Measurements from ENCODE around the gene RAD51AP1. TPM values are rescaled to one million over a fixed set of nuclear protein-coding genes. Genes with fewer than 3 reads are reported as not detected.
A peak's percentile ranks its signal among the peaks of the same experiment; 100 is the strongest.

The RAD51AP1 gene
- total RNA-seq, 1 experiment from 2014 or later, result 45.2 TPM

DNA sequence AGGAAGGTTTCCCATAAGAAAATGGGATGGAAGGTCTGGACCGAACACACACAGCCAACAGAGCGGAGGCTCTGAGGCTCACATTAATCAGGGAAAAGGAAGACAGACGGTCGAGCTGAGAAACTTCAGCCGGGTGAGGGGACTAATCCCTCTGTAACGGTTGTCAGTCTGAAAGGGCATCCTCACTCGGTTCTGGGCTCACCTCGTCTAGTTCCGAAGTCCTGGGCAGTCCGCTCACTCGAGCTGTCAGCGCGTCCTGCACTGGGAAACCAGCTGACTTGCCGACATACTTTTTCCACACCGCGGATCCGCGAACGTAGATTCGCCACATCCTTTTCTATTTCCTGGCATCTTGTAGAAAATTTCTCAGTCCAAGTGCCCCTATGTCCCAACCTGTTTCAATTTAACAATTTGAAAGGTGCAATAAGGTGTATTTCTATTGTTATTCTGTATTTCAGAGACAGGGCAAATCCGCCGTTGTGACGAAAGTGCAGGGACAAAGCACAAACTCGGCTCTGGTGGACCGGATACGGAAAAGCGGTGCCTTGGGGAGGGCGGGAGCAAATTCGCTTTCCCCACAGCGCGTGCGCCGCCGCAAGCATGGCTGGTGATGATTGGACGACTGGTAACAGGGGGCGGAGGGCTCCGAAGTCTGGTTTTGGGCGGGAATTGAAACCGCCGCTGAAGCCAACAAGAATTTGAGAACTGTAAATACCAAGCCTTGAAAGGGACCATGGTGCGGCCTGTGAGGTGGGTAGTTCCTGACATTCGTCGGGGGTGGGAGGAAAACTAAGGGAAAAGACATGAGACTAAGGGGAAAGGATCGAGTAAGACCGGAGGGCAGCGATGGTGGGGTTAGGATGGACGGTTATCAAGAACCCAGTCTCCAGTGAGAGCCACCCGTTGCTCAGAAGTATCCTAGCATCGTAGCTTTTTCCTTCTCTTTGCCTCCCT lies at the start of gene RAD51AP1 (continued):
- TF ChIP-seq, protein P1, sequence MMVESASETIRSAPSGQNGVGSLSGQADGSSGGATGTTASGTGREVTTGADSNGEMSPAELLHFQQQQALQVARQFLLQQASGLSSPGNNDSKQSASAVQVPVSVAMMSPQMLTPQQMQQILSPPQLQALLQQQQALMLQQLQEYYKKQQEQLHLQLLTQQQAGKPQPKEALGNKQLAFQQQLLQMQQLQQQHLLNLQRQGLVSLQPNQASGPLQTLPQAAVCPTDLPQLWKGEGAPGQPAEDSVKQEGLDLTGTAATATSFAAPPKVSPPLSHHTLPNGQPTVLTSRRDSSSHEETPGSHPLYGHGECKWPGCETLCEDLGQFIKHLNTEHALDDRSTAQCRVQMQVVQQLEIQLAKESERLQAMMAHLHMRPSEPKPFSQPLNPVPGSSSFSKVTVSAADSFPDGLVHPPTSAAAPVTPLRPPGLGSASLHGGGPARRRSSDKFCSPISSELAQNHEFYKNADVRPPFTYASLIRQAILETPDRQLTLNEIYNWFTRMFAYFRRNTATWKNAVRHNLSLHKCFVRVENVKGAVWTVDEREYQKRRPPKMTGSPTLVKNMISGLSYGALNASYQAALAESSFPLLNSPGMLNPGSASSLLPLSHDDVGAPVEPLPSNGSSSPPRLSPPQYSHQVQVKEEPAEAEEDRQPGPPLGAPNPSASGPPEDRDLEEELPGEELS (CRISPR knock-in tag; IDR thresholded peaks at IDR 0.05), result no peak
- TF ChIP-seq ZMAT4 (CRISPR knock-in tag; IDR thresholded peaks at IDR 0.05) (no peak), TCF7 (CRISPR knock-in tag; IDR thresholded peaks at IDR 0.05; ENCODE audit: low read depth) (no peak), TEAD1 (CRISPR knock-in tag; IDR thresholded peaks at IDR 0.05) (no peak), CREM (CRISPR knock-in tag; IDR thresholded peaks at IDR 0.05) (peak; percentile 74; the same call in 1 of the 2 replicates), RORB (CRISPR knock-in tag; IDR thresholded peaks at IDR 0.05) (no peak), ATF1 (CRISPR knock-in tag; IDR thresholded peaks at IDR 0.05) (no peak), NFATC4 (CRISPR knock-in tag; IDR thresholded peaks at IDR 0.05) (no peak), ZNF396 (CRISPR knock-in tag; IDR thresholded peaks at IDR 0.05; ENCODE audit: borderline replicate concordance) (no peak), GABPB1 (CRISPR knock-in tag; IDR thresholded peaks at IDR 0.05) (peak; percentile 45), MXD4 (CRISPR knock-in tag; IDR thresholded peaks at IDR 0.05; ENCODE audit: borderline replicate concordance) (no peak), ZNF263 (CRISPR knock-in tag; IDR thresholded peaks at IDR 0.05; ENCODE audit: low read depth) (no peak), GRHL2 (CRISPR knock-in tag; IDR thresholded peaks at IDR 0.05; ENCODE audit: insufficient replicate concordance, severe bottlenecking) (no peak), ZBTB21 (CRISPR knock-in tag; IDR thresholded peaks at IDR 0.05; ENCODE audit: borderline replicate concordance) (no peak)
- TF ChIP-seq, protein P2, sequence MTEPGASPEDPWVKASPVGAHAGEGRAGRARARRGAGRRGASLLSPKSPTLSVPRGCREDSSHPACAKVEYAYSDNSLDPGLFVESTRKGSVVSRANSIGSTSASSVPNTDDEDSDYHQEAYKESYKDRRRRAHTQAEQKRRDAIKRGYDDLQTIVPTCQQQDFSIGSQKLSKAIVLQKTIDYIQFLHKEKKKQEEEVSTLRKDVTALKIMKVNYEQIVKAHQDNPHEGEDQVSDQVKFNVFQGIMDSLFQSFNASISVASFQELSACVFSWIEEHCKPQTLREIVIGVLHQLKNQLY (CRISPR knock-in tag; IDR thresholded peaks at IDR 0.05), result no peak
- TF ChIP-seq, protein P3, sequence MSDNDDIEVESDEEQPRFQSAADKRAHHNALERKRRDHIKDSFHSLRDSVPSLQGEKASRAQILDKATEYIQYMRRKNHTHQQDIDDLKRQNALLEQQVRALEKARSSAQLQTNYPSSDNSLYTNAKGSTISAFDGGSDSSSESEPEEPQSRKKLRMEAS (CRISPR knock-in tag; IDR thresholded peaks at IDR 0.05), result peak; percentile 66; the same call in 1 of the 2 replicates
- TF ChIP-seq, protein P4, sequence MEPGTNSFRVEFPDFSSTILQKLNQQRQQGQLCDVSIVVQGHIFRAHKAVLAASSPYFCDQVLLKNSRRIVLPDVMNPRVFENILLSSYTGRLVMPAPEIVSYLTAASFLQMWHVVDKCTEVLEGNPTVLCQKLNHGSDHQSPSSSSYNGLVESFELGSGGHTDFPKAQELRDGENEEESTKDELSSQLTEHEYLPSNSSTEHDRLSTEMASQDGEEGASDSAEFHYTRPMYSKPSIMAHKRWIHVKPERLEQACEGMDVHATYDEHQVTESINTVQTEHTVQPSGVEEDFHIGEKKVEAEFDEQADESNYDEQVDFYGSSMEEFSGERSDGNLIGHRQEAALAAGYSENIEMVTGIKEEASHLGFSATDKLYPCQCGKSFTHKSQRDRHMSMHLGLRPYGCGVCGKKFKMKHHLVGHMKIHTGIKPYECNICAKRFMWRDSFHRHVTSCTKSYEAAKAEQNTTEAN (CRISPR knock-in tag; IDR thresholded peaks at IDR 0.05), result peak; percentile 46; the same call in 1 of the 2 replicates
- TF ChIP-seq, protein P5, sequence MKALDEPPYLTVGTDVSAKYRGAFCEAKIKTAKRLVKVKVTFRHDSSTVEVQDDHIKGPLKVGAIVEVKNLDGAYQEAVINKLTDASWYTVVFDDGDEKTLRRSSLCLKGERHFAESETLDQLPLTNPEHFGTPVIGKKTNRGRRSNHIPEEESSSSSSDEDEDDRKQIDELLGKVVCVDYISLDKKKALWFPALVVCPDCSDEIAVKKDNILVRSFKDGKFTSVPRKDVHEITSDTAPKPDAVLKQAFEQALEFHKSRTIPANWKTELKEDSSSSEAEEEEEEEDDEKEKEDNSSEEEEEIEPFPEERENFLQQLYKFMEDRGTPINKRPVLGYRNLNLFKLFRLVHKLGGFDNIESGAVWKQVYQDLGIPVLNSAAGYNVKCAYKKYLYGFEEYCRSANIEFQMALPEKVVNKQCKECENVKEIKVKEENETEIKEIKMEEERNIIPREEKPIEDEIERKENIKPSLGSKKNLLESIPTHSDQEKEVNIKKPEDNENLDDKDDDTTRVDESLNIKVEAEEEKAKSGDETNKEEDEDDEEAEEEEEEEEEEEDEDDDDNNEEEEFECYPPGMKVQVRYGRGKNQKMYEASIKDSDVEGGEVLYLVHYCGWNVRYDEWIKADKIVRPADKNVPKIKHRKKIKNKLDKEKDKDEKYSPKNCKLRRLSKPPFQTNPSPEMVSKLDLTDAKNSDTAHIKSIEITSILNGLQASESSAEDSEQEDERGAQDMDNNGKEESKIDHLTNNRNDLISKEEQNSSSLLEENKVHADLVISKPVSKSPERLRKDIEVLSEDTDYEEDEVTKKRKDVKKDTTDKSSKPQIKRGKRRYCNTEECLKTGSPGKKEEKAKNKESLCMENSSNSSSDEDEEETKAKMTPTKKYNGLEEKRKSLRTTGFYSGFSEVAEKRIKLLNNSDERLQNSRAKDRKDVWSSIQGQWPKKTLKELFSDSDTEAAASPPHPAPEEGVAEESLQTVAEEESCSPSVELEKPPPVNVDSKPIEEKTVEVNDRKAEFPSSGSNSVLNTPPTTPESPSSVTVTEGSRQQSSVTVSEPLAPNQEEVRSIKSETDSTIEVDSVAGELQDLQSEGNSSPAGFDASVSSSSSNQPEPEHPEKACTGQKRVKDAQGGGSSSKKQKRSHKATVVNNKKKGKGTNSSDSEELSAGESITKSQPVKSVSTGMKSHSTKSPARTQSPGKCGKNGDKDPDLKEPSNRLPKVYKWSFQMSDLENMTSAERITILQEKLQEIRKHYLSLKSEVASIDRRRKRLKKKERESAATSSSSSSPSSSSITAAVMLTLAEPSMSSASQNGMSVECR (CRISPR knock-in tag; IDR thresholded peaks at IDR 0.05; ENCODE audit: borderline replicate concordance), result peak; percentile 16; the same call in 1 of the 2 replicates
- TF ChIP-seq, protein P6, sequence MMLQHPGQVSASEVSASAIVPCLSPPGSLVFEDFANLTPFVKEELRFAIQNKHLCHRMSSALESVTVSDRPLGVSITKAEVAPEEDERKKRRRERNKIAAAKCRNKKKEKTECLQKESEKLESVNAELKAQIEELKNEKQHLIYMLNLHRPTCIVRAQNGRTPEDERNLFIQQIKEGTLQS (CRISPR knock-in tag; conservative IDR thresholded peaks at IDR 0.05), result no peak
- TF ChIP-seq, protein P7, sequence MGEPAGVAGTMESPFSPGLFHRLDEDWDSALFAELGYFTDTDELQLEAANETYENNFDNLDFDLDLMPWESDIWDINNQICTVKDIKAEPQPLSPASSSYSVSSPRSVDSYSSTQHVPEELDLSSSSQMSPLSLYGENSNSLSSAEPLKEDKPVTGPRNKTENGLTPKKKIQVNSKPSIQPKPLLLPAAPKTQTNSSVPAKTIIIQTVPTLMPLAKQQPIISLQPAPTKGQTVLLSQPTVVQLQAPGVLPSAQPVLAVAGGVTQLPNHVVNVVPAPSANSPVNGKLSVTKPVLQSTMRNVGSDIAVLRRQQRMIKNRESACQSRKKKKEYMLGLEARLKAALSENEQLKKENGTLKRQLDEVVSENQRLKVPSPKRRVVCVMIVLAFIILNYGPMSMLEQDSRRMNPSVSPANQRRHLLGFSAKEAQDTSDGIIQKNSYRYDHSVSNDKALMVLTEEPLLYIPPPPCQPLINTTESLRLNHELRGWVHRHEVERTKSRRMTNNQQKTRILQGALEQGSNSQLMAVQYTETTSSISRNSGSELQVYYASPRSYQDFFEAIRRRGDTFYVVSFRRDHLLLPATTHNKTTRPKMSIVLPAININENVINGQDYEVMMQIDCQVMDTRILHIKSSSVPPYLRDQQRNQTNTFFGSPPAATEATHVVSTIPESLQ (CRISPR knock-in tag; IDR thresholded peaks at IDR 0.05), result no peak
- TF ChIP-seq, protein P8, sequence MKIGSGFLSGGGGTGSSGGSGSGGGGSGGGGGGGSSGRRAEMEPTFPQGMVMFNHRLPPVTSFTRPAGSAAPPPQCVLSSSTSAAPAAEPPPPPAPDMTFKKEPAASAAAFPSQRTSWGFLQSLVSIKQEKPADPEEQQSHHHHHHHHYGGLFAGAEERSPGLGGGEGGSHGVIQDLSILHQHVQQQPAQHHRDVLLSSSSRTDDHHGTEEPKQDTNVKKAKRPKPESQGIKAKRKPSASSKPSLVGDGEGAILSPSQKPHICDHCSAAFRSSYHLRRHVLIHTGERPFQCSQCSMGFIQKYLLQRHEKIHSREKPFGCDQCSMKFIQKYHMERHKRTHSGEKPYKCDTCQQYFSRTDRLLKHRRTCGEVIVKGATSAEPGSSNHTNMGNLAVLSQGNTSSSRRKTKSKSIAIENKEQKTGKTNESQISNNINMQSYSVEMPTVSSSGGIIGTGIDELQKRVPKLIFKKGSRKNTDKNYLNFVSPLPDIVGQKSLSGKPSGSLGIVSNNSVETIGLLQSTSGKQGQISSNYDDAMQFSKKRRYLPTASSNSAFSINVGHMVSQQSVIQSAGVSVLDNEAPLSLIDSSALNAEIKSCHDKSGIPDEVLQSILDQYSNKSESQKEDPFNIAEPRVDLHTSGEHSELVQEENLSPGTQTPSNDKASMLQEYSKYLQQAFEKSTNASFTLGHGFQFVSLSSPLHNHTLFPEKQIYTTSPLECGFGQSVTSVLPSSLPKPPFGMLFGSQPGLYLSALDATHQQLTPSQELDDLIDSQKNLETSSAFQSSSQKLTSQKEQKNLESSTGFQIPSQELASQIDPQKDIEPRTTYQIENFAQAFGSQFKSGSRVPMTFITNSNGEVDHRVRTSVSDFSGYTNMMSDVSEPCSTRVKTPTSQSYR (CRISPR knock-in tag; IDR thresholded peaks at IDR 0.05), result no peak
